GM19240 (cell line): Measurements from ENCODE around the gene SMTN.

Source experiments
- DNase-seq: peaks from one replicate; pipeline ENCODE4 v3.0.0; 2011; ENCODE audit warnings: low spot score; ENCODE audit not compliant: insufficient read length

SMTN gene

DNA sequence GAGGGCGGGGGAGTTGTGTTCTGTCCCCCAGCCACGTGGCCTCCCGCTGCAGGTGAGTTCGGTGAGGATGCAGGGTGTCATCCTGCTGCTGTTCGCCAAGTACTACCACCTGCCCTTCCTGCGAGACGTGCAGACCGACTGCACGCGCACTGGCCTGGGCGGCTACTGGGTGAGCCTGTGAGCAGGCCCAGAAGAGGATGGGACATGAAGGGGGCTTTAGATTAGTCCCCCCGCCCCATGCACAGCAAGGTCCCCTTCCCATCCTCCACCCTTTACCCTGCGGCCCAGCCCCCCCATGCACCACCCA lies 45.7 kb downstream of the SMTN start:
- no peak for DNase-seq

DNA sequence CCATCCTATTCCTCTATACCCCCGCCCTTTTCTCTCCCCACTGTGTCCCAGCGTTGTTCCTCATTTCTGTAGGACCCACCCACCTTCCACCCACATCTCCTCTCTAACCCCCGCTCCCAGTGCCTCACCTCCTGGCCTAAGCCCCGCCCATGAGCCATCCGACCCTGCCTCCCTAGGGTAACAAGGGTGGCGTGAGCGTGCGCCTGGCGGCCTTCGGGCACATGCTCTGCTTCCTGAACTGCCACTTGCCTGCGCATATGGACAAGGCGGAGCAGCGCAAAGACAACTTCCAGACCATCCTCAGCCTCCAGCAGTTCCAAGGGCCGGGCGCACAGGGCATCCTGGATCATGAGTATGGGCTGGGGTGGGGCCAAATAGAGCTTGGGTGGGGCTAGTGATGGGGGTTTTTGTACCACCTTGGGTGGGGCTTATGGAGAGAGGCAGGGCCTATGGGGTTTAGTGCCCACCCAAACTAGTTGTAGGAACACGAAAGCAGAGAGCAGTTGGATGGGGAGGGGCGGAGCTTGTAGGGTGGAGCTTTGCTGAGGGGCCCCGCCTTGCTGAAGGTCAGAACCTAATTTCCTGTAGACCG lies 46.2 kb downstream of the SMTN start:
- DNase-seq: no peak

DNA sequence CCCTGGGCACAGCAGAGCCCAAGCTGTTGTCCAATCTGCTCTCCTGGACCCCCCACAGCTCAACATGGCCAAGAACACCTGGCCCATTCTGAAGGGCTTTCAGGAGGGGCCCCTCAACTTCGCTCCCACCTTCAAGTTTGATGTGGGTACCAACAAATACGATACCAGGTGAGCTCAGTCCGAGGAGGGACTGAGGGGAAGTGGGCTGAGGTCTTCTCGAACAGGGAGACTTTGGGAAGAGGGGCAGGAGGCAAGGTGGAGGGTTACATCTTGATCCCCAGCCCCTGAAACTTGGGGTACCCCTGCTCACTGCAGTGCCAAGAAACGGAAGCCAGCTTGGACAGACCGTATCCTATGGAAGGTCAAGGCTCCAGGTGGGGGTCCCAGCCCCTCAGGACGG lies 47.0 kb downstream of the SMTN start:
- no peak for DNase-seq

DNA sequence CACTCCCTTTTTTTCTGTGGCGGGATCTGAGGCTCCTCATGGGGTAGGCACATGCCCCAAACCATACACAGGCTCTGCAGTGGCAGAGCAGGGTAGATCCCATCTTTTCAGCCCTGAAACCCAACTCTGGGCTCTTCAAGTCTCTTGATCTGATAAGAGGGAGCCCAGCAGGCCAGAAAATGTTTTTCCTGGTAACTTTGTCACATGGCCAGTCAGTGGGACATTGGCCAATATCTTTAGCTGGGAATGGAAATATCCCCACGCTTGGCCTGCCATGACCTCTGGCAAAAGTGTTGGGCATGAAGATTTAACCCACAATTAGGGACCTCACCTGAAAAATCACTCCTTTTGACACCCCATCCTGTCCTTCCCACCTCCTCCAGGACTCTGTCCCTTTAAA lies 49.8 kb downstream of the SMTN start:
- no peak for DNase-seq

DNA sequence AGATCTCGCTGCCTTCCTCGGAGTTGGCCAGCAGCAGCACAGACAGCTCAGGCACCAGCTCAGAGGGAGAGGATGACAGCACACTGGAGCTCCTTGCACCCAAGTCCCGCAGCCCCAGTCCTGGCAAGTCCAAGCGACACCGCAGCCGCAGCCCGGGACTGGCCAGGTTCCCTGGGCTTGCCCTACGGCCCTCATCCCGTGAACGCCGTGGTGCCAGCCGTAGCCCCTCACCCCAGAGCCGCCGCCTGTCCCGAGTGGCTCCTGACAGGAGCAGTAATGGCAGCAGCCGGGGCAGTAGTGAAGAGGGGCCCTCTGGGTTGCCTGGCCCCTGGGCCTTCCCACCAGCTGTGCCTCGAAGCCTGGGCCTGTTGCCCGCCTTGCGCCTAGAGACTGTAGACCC lies 52.8 kb downstream of the SMTN start:
- no peak for DNase-seq

DNA sequence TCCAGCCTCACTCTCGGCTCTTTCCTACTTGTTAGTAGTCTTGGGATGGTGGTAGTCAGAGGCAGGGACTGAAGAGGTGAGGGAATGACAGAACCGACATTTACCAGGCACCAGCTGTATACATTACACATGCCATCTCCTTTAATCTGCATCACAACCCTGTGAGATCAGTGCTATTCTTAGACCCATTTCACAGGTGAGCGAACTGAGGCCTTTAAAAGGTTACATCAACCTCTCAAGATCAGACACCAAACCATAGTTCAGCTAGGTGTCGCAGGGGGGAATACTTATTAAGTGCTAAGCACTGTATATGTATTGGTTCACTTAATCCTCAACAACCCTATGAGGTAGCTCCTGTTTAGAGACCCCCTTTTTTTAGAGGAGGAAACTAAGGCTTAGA lies 53.6 kb downstream of the SMTN start:
- no peak for DNase-seq

DNA sequence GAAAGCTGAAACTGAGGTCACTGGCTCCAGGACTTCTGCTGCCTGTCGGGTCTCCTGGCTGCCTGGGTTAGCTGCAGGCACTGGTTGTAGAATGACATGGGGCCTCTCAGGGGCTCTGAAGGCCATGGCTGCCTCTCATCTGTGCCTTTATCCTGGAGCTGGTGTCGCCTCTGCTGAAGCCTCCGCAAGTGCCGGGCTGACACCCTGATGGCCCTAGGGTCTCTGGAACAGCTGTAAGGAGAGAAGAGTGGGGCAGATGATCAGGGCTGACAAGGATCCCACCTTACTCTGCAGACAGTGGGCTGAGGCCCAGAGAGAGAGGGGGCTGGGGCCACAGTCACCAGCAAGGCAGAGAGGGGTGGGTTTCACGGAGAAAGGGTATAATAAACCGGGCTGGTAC lies 54.6 kb downstream of the SMTN start:
- DNase-seq: no peak

DNA sequence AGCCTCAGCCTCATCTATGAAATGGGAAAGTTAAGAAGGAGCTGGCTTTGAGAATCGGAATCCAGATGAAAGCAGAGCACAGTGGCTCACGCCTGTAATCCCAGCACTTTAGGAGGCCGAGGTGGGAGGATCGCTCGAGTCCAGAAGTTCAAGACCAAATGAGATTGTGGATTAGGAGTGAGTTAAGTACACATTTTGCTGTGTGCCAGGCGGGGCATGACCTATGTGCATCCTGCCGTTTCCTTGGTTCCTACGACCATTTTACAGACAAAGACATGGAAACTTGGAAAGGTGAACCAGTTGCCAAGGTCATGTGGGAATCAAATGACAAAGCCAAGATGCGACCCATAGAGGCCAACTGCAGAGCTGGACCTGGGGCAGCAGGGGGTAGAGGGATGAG lies 55.0 kb downstream of the SMTN start:
- DNase-seq: no peak

DNA sequence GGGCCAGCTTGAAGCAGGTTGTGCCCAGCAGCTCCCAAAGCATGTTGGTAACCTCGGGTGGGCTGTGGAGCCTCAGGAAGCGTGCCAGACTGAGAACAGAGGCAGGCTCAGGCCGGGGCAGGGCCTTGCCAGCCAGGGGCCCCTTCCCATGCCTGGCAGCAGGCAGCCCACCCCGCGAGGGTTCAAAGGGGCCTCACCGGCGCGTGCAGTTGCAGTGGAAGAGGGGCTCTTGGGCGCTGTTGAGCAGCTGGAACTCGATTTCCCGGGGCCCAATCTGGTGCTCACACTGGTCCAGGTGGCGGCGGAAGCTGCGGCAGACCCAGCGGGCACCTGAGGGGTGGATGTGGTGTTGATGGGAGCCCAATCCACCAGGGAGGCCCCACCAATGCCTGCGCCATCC lies 55.6 kb downstream of the SMTN start:
- no peak for DNase-seq

DNA sequence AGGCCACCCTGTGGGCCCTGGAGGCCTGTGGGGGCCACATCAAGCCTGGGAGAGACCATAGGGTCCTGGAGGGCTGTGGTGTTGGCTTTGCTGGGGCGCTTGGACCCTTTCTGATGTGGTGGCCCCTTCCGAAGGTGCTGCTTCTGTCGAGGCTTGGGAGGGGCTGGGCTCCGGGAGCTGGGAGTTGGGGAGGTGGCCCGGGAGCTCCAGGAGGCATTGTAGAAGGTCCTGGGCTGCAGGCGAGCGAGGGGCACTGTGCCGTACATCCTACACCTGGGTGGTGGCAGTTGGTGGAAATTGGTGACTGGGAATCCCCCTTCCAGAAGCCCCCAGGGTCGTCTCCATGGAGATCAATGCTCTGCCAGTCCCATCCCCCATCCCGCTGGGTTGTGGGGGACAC lies 56.6 kb downstream of the SMTN start:
- DNase-seq: no peak

DNA sequence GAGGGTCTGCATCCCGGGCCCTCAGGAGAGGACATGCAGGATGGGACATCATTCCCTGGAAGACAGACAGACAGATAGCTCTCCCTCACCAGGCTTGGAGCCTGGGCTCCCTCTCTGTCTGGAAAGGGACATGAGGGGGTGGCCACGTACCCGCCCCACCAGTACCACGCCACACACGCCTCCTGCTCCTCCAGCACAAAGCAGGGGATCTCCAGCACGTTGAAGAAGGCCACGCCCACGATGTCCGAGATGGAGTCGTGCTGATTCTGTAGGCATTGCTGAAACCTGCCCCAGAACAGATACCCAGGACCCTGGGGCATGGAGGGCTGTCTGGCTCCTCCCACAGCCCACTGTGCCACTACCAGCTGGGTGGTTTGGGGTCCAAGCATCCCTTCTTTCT lies 57.0 kb downstream of the SMTN start:
- no peak for DNase-seq

DNA sequence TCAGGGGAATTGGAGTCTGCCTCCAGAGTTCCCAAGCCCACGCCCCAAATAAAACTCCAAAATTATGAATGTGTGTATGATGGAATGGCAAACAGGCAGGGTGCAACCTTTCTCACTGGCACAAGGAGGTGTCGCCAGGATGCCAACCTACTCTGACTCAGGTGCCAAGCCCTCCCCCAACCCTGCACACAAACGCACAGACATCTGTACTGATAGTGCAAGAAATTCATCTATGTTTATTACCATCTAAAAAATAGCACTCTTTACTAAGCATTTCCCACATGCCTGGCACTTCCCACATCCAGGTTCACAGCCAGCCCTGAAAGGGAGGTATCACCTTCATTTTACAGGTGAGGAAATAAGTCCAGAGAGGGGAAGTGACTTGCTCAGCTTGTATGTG lies 57.9 kb downstream of the SMTN start:
- DNase-seq: no peak

DNA sequence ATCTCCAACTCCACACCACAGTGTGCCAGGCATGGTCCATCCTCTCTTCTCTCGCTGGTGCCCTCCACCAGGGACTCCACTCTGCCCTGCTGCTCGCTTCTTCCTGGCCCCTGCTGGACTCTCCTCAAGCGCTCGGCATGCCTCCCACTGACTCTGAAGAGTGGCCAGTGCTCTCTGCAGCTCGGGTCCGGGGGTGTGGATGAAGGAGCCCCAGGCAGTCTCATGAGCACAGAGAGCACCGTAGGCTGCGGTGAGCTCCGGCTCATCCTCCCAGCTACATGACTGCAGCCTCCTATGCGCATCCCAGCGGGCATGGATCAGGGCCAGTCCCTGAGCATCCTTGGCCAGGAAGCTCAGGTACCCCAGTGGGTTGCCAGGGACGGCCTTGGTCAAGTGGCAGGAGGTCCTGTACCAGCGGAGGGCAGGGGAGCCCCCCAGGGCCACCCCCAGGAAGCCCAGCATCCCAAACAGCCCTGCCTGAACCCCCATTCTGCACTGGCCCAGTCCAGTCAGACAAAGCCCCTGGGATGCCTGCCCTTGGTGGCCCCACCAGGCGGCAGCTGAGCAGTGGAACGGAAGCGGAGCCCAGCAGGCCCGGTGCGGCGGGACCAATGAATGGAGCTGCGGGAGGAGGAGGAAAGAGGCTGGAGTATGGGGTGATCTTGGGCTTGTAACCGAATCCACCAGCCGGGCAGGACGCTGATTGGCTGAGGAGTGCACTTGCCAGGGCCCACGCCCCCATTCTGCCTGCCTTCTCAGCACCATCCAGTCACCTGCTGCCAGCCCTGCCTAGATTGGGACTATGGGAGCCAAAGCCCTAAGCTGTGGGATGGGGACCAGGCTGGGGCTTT lies 59.0 kb downstream of the SMTN start, which contains the start of gene PLA2G3:
Gene PLA2G3 (minus strand): TSS at position 643 of the 851 bp plus-strand sequence. CDS start 154 bp downstream, at position 489.
- no peak for DNase-seq

DNA sequence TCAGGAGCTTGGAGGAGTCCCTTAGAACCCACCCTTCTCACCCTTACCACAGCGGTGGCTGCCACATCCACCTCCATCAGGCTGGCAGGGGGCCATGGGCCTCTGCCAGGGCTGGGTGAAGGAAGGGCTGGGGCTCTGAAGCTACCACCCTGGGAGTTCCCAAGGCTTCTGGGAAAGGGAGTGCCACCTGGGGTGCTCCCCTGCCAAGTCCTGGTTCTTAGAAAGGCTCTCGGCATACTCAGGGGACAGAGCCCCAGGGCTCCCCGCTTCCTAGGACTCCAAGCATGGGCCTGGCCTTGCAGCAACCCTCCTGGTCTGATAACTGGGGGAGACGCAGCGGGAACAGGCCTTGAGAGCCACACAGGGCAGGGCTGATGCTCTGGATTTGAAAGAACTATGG lies 59.6 kb downstream of the SMTN start:
- DNase-seq: no peak

DNA sequence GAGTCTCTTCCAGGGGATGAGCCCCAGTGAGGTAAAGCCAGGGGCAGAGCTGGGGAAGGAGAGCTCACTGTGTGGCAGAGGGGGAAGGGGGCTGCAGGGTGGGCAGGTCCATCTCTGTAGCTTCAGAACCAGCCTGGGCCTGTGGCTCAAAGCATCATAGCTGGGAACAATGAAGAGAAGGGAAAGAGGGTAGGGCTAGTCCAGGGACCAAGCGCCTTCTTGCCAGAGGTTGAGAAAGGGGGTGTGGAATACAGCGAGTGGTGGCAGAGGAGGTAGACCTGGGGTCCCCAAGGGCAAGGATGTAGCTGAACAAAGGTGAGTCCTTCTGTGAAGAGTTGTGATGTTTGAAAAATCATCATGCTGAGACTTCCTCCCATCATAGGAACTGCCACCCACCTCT lies 60.4 kb downstream of the SMTN start:
- DNase-seq: no peak

DNA sequence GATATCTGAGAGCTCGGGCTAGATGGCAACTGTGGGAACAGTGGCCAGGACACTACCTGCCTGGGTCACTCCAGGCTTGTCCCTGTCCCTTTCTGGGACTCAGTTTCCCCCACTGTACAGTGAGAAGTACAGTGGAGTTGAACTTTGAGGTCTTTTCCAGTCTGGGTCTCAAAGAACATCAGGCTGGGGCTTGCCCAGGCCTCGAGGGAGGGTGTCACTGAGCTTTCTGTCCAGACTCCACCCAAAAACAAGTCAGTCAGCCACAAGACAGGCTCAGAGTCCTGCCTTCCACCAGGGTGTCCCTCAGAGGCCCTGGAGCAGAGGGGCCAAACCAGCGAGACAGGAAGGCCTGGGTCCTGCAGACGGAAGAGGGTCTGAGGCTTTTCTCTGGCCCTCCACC lies 61.2 kb downstream of the SMTN start:
- DNase-seq: no peak

DNA sequence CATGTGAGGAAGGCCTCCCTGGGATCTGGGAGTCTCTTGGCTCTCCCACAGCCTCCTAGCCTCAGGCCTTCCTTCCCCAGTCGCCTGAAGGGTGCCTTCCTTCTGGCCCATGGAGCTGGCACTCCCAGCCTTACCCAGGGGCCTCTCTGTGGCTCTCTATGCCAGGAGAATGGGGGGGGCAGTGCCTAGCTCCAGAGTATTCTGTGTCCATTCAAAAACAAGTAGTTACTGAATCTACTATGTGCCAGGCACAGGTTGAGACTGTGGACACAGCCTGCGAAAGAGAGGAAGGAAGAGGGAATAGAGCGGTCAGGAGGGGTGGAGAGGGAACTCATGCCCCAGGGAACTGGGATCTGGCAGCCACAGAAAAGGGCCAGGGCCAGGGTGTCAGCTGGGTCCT lies 61.9 kb downstream of the SMTN start:
- no peak for DNase-seq

DNA sequence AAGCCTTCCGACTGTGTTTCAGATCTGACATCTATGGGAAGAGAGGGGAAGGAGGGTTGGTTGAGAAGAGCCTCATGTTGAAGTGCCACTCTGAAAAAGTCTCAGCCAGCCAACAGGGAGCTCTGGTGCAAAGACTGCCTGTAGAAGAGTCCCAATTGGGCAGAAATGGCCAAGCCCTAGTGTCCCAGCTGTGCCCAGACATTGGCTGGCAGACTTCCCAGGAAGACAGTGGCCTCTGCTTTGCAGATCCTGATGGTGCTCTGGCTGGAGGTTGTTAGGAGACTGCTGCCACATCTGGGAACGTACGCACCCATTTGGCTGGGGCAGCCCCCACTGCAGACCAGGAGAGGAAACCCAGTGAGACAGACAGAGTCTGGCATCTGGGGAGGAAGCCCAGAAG lies 62.4 kb downstream of the SMTN start:
- DNase-seq: no peak

DNA sequence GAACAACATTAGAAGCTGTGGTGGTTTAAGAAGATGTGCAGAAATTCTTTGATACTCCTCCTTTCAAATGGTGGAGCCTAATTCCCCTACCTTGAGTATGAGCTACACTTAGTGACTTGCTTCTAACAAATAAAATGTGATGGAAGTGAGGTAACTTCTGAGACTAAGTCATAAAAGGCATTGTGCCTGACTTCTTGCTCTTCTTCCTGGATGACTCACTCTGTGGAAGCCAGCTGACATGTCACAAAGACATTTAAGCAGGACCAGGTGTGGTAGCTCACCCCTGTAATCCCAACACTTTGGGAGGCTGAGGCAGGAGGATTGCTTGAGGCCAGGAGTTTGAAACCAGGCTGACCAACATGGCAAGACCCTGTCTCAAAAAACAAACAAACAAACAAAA lies 63.1 kb downstream of the SMTN start:
- DNase-seq: no peak

DNA sequence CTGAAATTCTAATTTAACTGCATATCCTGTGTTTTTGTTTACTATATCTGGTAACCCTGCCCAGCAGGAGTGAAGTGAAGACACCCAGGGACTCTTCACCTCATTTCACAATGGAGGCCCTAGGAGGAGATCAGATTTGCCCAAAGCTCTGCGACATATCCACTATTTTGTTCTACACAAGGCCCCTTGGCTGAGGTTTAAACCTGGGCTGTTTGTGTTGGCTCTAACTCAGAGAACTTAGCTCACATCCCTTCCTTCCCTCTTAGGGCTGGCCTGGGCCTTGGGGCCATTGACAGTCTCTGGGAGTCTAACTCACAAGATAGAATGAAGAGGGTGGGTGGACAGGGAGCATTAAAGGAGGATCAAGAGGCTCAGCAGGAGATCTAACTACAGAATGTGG lies 67.4 kb downstream of the SMTN start:
- no peak for DNase-seq

DNA sequence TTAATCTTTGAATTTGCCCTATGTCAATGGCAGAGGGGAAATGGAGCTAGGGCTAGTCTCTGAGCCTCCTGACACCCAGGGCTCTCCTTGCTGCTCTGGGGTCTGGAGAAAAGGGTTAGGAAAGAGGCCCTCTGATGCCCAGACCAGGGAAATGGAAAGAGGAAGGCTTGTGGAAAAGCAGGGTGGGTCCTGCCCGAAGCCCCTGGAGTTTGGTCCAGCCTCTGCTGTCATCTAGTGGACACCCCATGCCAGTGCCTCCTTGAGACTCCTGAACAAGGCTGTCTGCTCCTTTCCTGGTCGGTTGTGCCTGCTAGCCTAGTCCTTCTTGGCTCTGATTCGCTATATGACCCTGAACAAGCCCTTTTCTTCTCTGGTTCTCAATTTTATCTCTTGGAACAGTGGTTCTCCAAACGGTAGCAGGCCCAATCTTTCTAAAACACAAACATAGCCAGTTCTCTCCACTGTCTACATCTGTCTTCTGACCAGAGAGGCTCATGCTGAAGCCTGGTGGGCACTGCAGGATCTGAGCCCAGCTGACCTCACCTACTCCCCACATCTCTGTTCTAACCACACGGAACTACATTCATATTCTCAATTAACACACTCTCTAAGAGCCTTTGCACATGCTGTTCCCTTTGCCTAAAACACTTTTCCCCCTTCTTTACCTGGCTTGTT lies 68.0 kb downstream of the SMTN start:
- peak; percentile 30 for DNase-seq

DNA sequence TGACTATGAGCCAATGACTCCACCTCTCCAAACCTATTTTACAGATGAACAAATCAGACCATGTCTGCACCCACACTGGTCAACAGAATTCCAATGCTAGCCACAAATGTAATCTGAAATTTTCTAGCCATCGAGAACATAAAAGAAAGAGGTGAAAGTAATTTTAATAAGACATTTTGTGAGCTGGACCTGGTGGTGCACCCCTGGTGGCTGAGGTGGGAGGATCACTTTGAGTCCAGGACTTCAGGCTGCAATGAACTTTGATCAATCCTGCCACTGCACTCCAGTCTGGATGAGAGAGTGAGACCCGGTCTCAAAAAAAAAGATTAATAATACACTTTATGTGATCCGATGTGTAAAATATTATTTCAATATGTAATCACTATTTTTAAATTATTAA lies 69.5 kb downstream of the SMTN start:
- no peak for DNase-seq

DNA sequence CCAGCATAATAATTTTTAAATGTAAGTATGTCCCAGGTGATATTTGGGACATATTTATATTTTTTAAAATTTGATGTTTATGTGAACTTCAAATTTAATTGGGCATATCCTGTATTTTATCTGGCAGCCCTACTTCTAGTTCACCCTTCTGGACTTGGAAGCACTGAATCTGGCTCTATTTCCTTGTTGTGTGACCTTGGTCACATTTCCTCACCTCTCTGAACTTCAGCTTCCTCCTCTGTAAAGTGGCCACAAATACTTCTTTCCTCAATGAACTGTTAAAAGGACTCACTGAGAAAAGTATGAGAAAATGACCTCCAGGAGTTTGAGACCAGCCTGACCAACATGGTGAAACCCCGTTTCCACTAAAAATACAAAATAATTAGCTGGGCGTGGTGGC lies 70.8 kb downstream of the SMTN start:
- DNase-seq: no peak
